ENCODE results near the gene XPO5. TPM values are rescaled to one million over a fixed set of nuclear protein-coding genes. Genes with fewer than 3 reads are reported as not detected.

The XPO5 gene
- total RNA-seq, 2 donors from 2014 or later: 70.8 to 74.3 TPM

DNA sequence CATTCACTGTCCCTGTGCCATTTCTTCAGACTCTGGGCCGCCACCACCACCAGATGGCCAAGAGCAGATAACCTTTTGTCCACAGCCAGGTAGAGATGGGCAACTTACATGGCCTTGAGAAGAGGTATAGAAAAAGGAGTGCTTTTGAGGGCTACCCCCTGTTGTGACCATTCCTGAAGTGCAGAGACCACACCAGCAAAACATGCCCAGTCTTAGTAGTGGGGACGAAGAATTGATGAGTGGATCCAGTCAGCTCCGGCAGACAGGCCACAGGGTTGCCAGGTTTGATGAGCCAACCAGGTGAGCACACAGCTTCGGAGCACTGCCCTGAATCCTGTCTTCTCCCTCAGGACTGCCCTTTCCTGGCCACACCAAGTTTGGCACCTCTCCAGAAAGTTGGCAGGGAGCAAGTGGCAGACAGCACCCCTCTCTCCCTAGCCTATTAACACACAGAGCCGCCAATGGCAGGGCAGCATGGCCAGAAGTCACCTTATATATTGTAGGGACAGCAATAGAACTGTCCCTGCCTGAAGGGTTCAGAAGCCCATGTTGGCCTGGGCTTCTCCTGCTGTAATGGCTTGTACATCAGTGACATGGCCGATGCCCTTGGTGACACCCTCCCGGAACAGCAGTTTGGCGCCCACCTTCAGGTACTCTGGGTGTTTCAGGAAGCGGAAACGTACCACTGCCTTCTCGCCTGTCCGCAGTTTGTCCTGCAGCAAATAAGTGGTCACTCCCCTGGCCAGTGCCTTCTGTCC is 45.4 kb upstream of the XPO5 start:
- Mint-ChIP-seq H3K36me3 (ENCODE audit: low read depth) (peaks cover 63% of the 10 kb centered on the region), H3K4me3 (no peak overlapping the region), H3K4me1 (peaks cover 5% of the 10 kb centered on the region), H3K9me3 (no peaks in the 10 kb centered on the region), H3K27ac (no peak overlapping the region), H3K27me3 (ENCODE audit: insufficient read depth) (no peaks in the 10 kb centered on the region)
- Histone ChIP-seq H3K9me3 (ENCODE audit: control insufficient read depth, low read length) (no peaks in the 10 kb centered on the region), H3K27ac (ENCODE audit: low read depth, low read length) (no peak overlapping the region), H3K36me3 (ENCODE audit: control insufficient read depth, insufficient read depth, low read length) (peaks cover 84% of the 10 kb centered on the region), H3K4me1 (ENCODE audit: control insufficient read depth, insufficient read depth, low read length) (no peaks in the 10 kb centered on the region), H3K27me3 (ENCODE audit: control insufficient read depth, insufficient read depth, low read length, poor library complexity, severe bottlenecking) (no peaks in the 10 kb centered on the region), H3K9ac (ENCODE audit: extremely low read depth, low read length, poor library complexity, severe bottlenecking) (no peak overlapping the region), H3K4me3 (ENCODE audit: low read length) (no peak overlapping the region)
- WGBS, 2 experiments (ENCODE audit: insufficient coverage in 1 of 2, insufficient read length in 1 of 2): 94 to 96% methylated on average over 10 to 12 of the region's 12 CpGs
- DNase-seq: no peak
- TF ChIP-seq, protein P1, sequence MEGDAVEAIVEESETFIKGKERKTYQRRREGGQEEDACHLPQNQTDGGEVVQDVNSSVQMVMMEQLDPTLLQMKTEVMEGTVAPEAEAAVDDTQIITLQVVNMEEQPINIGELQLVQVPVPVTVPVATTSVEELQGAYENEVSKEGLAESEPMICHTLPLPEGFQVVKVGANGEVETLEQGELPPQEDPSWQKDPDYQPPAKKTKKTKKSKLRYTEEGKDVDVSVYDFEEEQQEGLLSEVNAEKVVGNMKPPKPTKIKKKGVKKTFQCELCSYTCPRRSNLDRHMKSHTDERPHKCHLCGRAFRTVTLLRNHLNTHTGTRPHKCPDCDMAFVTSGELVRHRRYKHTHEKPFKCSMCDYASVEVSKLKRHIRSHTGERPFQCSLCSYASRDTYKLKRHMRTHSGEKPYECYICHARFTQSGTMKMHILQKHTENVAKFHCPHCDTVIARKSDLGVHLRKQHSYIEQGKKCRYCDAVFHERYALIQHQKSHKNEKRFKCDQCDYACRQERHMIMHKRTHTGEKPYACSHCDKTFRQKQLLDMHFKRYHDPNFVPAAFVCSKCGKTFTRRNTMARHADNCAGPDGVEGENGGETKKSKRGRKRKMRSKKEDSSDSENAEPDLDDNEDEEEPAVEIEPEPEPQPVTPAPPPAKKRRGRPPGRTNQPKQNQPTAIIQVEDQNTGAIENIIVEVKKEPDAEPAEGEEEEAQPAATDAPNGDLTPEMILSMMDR (conservative IDR thresholded peaks at IDR 0.05): no peak

DNA sequence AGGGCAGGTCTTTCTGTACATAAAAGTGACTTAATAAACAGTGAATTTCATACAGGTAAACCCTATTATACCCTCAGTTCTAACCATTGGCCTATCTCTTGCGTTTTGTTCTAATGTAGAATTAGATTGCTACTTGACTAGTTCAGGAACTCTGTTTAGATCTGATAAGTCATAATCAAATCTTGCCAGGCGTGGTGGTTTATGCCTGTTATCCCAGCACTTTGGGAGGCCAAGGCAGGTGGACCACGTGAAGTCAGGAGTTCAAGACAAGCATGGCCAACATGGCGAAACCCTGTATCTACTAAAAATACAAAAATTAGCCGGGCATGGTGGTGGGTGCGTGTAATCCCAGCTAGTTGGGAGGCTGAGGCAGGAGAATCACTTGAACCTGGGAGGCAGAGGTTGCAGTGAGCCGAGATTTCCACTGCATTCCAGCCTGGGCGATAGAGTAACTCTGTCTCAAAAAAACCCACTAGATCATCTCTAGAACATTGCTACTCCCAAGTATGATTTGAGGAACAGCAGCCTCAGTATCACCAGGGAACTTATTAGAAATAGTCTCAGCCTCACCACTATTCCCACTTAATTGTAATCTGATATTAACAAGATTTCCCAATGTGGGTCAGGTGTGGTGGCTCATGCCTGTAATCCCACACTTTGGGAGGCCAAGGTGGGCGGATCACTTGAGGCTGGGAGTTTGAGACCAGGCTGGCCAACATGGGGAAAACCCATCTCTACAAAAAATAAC is 41.1 kb upstream of the XPO5 start:
- Histone ChIP-seq H3K36me3 (ENCODE audit: control insufficient read depth, insufficient read depth, low read length) (peaks cover 75% of the 10 kb centered on the region), H3K4me3 (ENCODE audit: low read length) (no peak overlapping the region), H3K9ac (ENCODE audit: extremely low read depth, low read length, poor library complexity, severe bottlenecking) (no peak overlapping the region), H3K27me3 (ENCODE audit: control insufficient read depth, insufficient read depth, low read length, poor library complexity, severe bottlenecking) (no peaks in the 10 kb centered on the region), H3K27ac (ENCODE audit: low read depth, low read length) (no peak overlapping the region), H3K9me3 (ENCODE audit: control insufficient read depth, low read length) (no peaks in the 10 kb centered on the region), H3K4me1 (ENCODE audit: control insufficient read depth, insufficient read depth, low read length) (no peaks in the 10 kb centered on the region)
- DNase-seq: no peak
- no peaks in the 10 kb centered on the region for H3K9me3 Mint-ChIP-seq
- peaks cover 35% of the 10 kb centered on the region for H3K36me3 Mint-ChIP-seq (ENCODE audit: low read depth)
- no peaks in the 10 kb centered on the region for H3K27me3 Mint-ChIP-seq (ENCODE audit: insufficient read depth)
- no peaks in the 10 kb centered on the region for H3K4me1 Mint-ChIP-seq
- no peak overlapping the region for H3K4me3 Mint-ChIP-seq
- no peak overlapping the region for H3K27ac Mint-ChIP-seq
- TF ChIP-seq, protein P1 (conservative IDR thresholded peaks at IDR 0.05): no peak
- WGBS, 2 experiments (ENCODE audit: insufficient coverage in 1 of 2, insufficient read length in 1 of 2): 96 to 100% methylated on average over 7 to 9 of the region's 9 CpGs

DNA sequence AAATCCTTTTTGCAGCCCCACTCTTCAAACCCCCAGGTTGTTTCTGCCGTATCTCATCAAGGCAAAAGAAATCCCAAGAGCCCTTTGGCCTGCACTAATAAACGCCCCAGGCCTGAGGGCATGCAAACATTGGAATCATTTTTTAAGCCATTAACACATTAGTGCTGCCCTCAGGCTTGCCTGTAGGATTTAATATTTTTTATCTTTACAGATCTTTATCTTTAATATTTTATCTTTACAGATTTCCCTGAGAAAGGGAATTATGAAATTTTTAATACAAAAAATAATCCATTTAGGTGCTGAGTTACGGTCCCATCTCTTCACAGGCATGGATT is 38.5 kb upstream of the XPO5 start:
- Histone ChIP-seq H3K9ac (ENCODE audit: extremely low read depth, low read length, poor library complexity, severe bottlenecking) (no peak overlapping the region), H3K36me3 (ENCODE audit: control insufficient read depth, insufficient read depth, low read length) (peaks cover 69% of the 10 kb centered on the region), H3K9me3 (ENCODE audit: control insufficient read depth, low read length) (no peaks in the 10 kb centered on the region), H3K4me3 (ENCODE audit: low read length) (no peak overlapping the region), H3K4me1 (ENCODE audit: control insufficient read depth, insufficient read depth, low read length) (no peaks in the 10 kb centered on the region), H3K27ac (ENCODE audit: low read depth, low read length) (no peak overlapping the region), H3K27me3 (ENCODE audit: control insufficient read depth, insufficient read depth, low read length, poor library complexity, severe bottlenecking) (no peaks in the 10 kb centered on the region)
- Mint-ChIP-seq H3K36me3 (ENCODE audit: low read depth) (peaks cover 17% of the 10 kb centered on the region), H3K27ac (no peak overlapping the region), H3K27me3 (ENCODE audit: insufficient read depth) (no peaks in the 10 kb centered on the region), H3K4me3 (no peak overlapping the region), H3K4me1 (peaks cover 2% of the 10 kb centered on the region), H3K9me3 (no peaks in the 10 kb centered on the region)
- TF ChIP-seq, protein P1 (conservative IDR thresholded peaks at IDR 0.05): no peak
- WGBS, 2 experiments (ENCODE audit: insufficient coverage in 1 of 2, insufficient read length in 1 of 2): 88 to 100% methylated on average over 1 to 3 of the region's 3 CpGs
- DNase-seq: no peak
